ENCODE data around the gene OTOP3.

The OTOP3 gene

GRCh38 chr17:74900208-74900607 lies 35.5 kb upstream of the OTOP3 start:
- TF ChIP-seq TAF1 (IDR thresholded peaks at IDR 0.05; ENCODE audit: low read depth) (no peak), FOXM1 (IDR thresholded peaks at IDR 0.05; ENCODE audit: borderline replicate concordance, low read depth) (no peak), YY1 (IDR thresholded peaks at IDR 0.05; ENCODE audit: low read depth) (no peak), TCF12 (IDR thresholded peaks at IDR 0.05; ENCODE audit: low read depth) (no peak), TEAD4 (IDR thresholded peaks at IDR 0.05) (no peak), CREB1 (IDR thresholded peaks at IDR 0.05; ENCODE audit: low read depth) (no peak), ZBTB7A (IDR thresholded peaks at IDR 0.05; ENCODE audit: low read depth) (no peak), NFIC (IDR thresholded peaks at IDR 0.05) (no peak), EGR1 (IDR thresholded peaks at IDR 0.05) (no peak), EP300 (IDR thresholded peaks at IDR 0.05; ENCODE audit: borderline replicate concordance) (no peak), USF1 (IDR thresholded peaks at IDR 0.05) (no peak), RAD21 (IDR thresholded peaks at IDR 0.05; ENCODE audit: low read depth) (no peak), MAX (IDR thresholded peaks at IDR 0.05) (no peak), REST (IDR thresholded peaks at IDR 0.05; ENCODE audit: low read depth) (no peak), CEBPB (IDR thresholded peaks at IDR 0.05) (no peak)

GRCh38 chr17:74901353-74902135 lies 34.2 kb upstream of the OTOP3 start:
- TF ChIP-seq MAX (IDR thresholded peaks at IDR 0.05) = no peak
- no peak for TF ChIP-seq NFIC (IDR thresholded peaks at IDR 0.05)
- no peak for TF ChIP-seq FOXM1 (IDR thresholded peaks at IDR 0.05; ENCODE audit: borderline replicate concordance, low read depth)
- no peak for TF ChIP-seq YY1 (IDR thresholded peaks at IDR 0.05; ENCODE audit: low read depth)
- TF ChIP-seq TEAD4 (IDR thresholded peaks at IDR 0.05) = no peak
- TF ChIP-seq TCF12 (IDR thresholded peaks at IDR 0.05; ENCODE audit: low read depth) = no peak
- no peak for TF ChIP-seq CEBPB (IDR thresholded peaks at IDR 0.05)
- no peak for TF ChIP-seq TAF1 (IDR thresholded peaks at IDR 0.05; ENCODE audit: low read depth)
- TF ChIP-seq RAD21 (IDR thresholded peaks at IDR 0.05; ENCODE audit: low read depth) = no peak
- TF ChIP-seq EGR1 (IDR thresholded peaks at IDR 0.05) = no peak

GRCh38 chr17:74903034-74903433 lies 32.7 kb upstream of the OTOP3 start:
- TF ChIP-seq FOXM1 (IDR thresholded peaks at IDR 0.05; ENCODE audit: borderline replicate concordance, low read depth) (no peak), CEBPB (IDR thresholded peaks at IDR 0.05) (no peak), EP300 (IDR thresholded peaks at IDR 0.05; ENCODE audit: borderline replicate concordance) (no peak), RAD21 (IDR thresholded peaks at IDR 0.05; ENCODE audit: low read depth) (no peak), ZBTB7A (IDR thresholded peaks at IDR 0.05; ENCODE audit: low read depth) (no peak), REST (IDR thresholded peaks at IDR 0.05; ENCODE audit: low read depth) (no peak), USF1 (IDR thresholded peaks at IDR 0.05) (no peak), CREB1 (IDR thresholded peaks at IDR 0.05; ENCODE audit: low read depth) (no peak), MAX (IDR thresholded peaks at IDR 0.05) (no peak), TAF1 (IDR thresholded peaks at IDR 0.05; ENCODE audit: low read depth) (no peak), YY1 (IDR thresholded peaks at IDR 0.05; ENCODE audit: low read depth) (no peak), NFIC (IDR thresholded peaks at IDR 0.05) (no peak)

- no peak for TF ChIP-seq TCF12 (IDR thresholded peaks at IDR 0.05; ENCODE audit: low read depth)
- no peak for TF ChIP-seq TEAD4 (IDR thresholded peaks at IDR 0.05)
- TF ChIP-seq RAD21 (IDR thresholded peaks at IDR 0.05; ENCODE audit: low read depth) = no peak
- TF ChIP-seq REST (IDR thresholded peaks at IDR 0.05; ENCODE audit: low read depth) = no peak
- TF ChIP-seq NFIC (IDR thresholded peaks at IDR 0.05) = no peak
- no peak for TF ChIP-seq USF1 (IDR thresholded peaks at IDR 0.05)
- TF ChIP-seq FOXM1 (IDR thresholded peaks at IDR 0.05; ENCODE audit: borderline replicate concordance, low read depth) = no peak
- TF ChIP-seq CREB1 (IDR thresholded peaks at IDR 0.05; ENCODE audit: low read depth) = no peak
- no peak for TF ChIP-seq EGR1 (IDR thresholded peaks at IDR 0.05)
- no peak for TF ChIP-seq CEBPB (IDR thresholded peaks at IDR 0.05)
- no peak for TF ChIP-seq TAF1 (IDR thresholded peaks at IDR 0.05; ENCODE audit: low read depth)
- TF ChIP-seq EP300 (IDR thresholded peaks at IDR 0.05; ENCODE audit: borderline replicate concordance) = no peak
- TF ChIP-seq YY1 (IDR thresholded peaks at IDR 0.05; ENCODE audit: low read depth) = no peak
- TF ChIP-seq ZBTB7A (IDR thresholded peaks at IDR 0.05; ENCODE audit: low read depth) = no peak
- TF ChIP-seq MAX (IDR thresholded peaks at IDR 0.05) = no peak
These were observed 32.0 kb upstream of the OTOP3 start for GRCh38 chr17:74903671-74904070.

All from Ishikawa (cell line).